Activated T-cell treated with anti-CD3 and anti-CD28 coated beads, Interleukin-2, amount 50 U/mL, for 24 hours (primary cell): Measurements from ENCODE around the gene ZNF581.
A peak's percentile ranks its signal among the peaks of the same experiment; 100 is the strongest.

Experiments
- DNase-seq: peaks from one replicate; pipeline ENCODE4 v3.0.0-alpha.2; 2020
- H3K27ac Mint-ChIP-seq: 2 replicates; pipeline ENCODE4 v1.8.0; 2020; ENCODE audit warnings: mild to moderate bottlenecking, mixed read lengths
- H3K27me3 Mint-ChIP-seq: 2 replicates; pipeline ENCODE4 v1.8.0; 2020; ENCODE audit warnings: mixed read lengths
- H3K36me3 Mint-ChIP-seq: 2 replicates; pipeline ENCODE4 v1.8.0; 2020; ENCODE audit warnings: low read depth, mixed read lengths
- H3K4me1 Mint-ChIP-seq: 2 replicates; pipeline ENCODE4 v1.8.0; 2020; ENCODE audit warnings: low read depth, mixed read lengths
- H3K4me3 Mint-ChIP-seq: 2 replicates; pipeline ENCODE4 v1.8.0; 2020; ENCODE audit warnings: mild to moderate bottlenecking, moderate library complexity, mixed read lengths
- H3K9me3 Mint-ChIP-seq: 2 replicates; pipeline ENCODE4 v1.8.0; 2020; ENCODE audit warnings: mixed read lengths

Gene ZNF581

GRCh38 chr19:55689411-55690108 is 46.1 kb downstream of the ZNF581 start:
- Mint-ChIP-seq H3K9me3 (no peaks in the 10 kb centered on the region), H3K4me3 (no peak overlapping the region), H3K27ac (peak overlapping the region; percentile 44), H3K36me3 (peaks cover 80% of the 10 kb centered on the region), H3K27me3 (no peaks in the 10 kb centered on the region), H3K4me1 (peaks cover 10% of the 10 kb centered on the region)
- no peak for DNase-seq

- DNase-seq = no peak
Measured at GRCh38 chr19:55690109-55690768, 46.8 kb downstream of the ZNF581 start.

GRCh38 chr19:55690769-55691545 is 47.5 kb downstream of the ZNF581 start:
- Mint-ChIP-seq H3K36me3 (peaks cover 78% of the 10 kb centered on the region), H3K27me3 (no peaks in the 10 kb centered on the region), H3K27ac (peak overlapping the region; percentile 22), H3K4me3 (no peak overlapping the region), H3K9me3 (no peaks in the 10 kb centered on the region), H3K4me1 (peaks cover 6% of the 10 kb centered on the region)
- DNase-seq = no peak

More at GRCh38 chr19:55690109-55690768, 46.8 kb downstream of the ZNF581 start:
- H3K36me3 Mint-ChIP-seq = peaks cover 78% of the 10 kb centered on the region
- H3K4me3 Mint-ChIP-seq = no peak overlapping the region
- no peak overlapping the region for H3K27ac Mint-ChIP-seq
- H3K4me1 Mint-ChIP-seq = peaks cover 9% of the 10 kb centered on the region
- H3K9me3 Mint-ChIP-seq = no peaks in the 10 kb centered on the region
- no peaks in the 10 kb centered on the region for H3K27me3 Mint-ChIP-seq

- H3K4me3 Mint-ChIP-seq = no peak overlapping the region
- peaks cover 79% of the 10 kb centered on the region for H3K36me3 Mint-ChIP-seq
- H3K4me1 Mint-ChIP-seq = no peaks in the 10 kb centered on the region
- H3K27me3 Mint-ChIP-seq = no peaks in the 10 kb centered on the region
- H3K9me3 Mint-ChIP-seq = no peaks in the 10 kb centered on the region
- H3K27ac Mint-ChIP-seq = no peak overlapping the region
- DNase-seq = no peak
Measured at GRCh38 chr19:55691561-55692481, 48.4 kb downstream of the ZNF581 start.

GRCh38 chr19:55692681-55693081 is 49.2 kb downstream of the ZNF581 start:
- Mint-ChIP-seq H3K36me3 (peaks cover 80% of the 10 kb centered on the region), H3K27ac (no peak overlapping the region), H3K4me1 (no peaks in the 10 kb centered on the region), H3K27me3 (no peaks in the 10 kb centered on the region), H3K9me3 (no peaks in the 10 kb centered on the region), H3K4me3 (no peak overlapping the region)
- no peak for DNase-seq

GRCh38 chr19:55693336-55693974 is 50.0 kb downstream of the ZNF581 start:
- H3K27ac Mint-ChIP-seq = no peak overlapping the region
- no peaks in the 10 kb centered on the region for H3K27me3 Mint-ChIP-seq

GRCh38 chr19:55694241-55694655 is 50.8 kb downstream of the ZNF581 start:
- DNase-seq = no peak
- Mint-ChIP-seq H3K36me3 (peaks cover 79% of the 10 kb centered on the region), H3K9me3 (no peaks in the 10 kb centered on the region), H3K4me1 (no peaks in the 10 kb centered on the region), H3K27ac (no peak overlapping the region), H3K27me3 (no peaks in the 10 kb centered on the region), H3K4me3 (no peak overlapping the region)

More at GRCh38 chr19:55693336-55693974, 50.0 kb downstream of the ZNF581 start:
- Mint-ChIP-seq H3K4me1 (no peaks in the 10 kb centered on the region), H3K36me3 (peaks cover 80% of the 10 kb centered on the region), H3K9me3 (no peaks in the 10 kb centered on the region), H3K4me3 (no peak overlapping the region)
- DNase-seq = no peak

- no peak for DNase-seq
- Mint-ChIP-seq H3K4me1 (no peaks in the 10 kb centered on the region), H3K4me3 (no peak overlapping the region), H3K36me3 (peaks cover 79% of the 10 kb centered on the region), H3K9me3 (no peaks in the 10 kb centered on the region), H3K27ac (no peak overlapping the region), H3K27me3 (no peaks in the 10 kb centered on the region)
Measured at GRCh38 chr19:55694656-55695491, 51.4 kb downstream of the ZNF581 start.
